GM12878 (cell line): Measurements from ENCODE around the gene TRIP12. TPM values are rescaled to one million over a fixed set of nuclear protein-coding genes. Genes with fewer than 3 reads are reported as not detected.

Source experiments
- CREM ChIP-seq: IDR thresholded peaks from 2 replicates; pipeline ENCODE4 v1.6.1; 2014; ENCODE audit warnings: antibody characterized with exemption, low read depth
- CUX1 ChIP-seq: IDR thresholded peaks from 2 replicates; pipeline ENCODE4 v1.6.1; 2012; ENCODE audit warnings: improper control_type of control experiment, low read depth, low read length; ENCODE audit not compliant: insufficient replicate concordance
- EP300 ChIP-seq, 2 experiments: fragments of 150-350 bp in 1 of 2; IDR thresholded peaks; 2 replicates each; pipeline ENCODE4 v1.6.1; 2011 to 2012; ENCODE audit warnings: low read depth in 2 of 2, low read length in 2 of 2, borderline replicate concordance in 1 of 2, improper control_type of control experiment in 1 of 2, inconsistent platforms in 1 of 2; ENCODE audit not compliant: control insufficient read depth in 1 of 2
- RCOR1 ChIP-seq: conservative IDR thresholded peaks from 2 replicates; pipeline ENCODE4 v1.6.1; 2012; ENCODE audit warnings: low read depth, low read length, improper control_type of control experiment
- ZBTB40 ChIP-seq: fragments of 450-650 bp; IDR thresholded peaks from 2 replicates; pipeline ENCODE4 v1.6.1; 2016; ENCODE audit warnings: mild to moderate bottlenecking, moderate library complexity, borderline replicate concordance
- ZNF207 ChIP-seq: fragments of 450-650 bp; IDR thresholded peaks from 2 replicates; pipeline ENCODE4 v1.6.1; 2014; ENCODE audit warnings: antibody characterized with exemption, mild to moderate bottlenecking, borderline replicate concordance
- polyA plus RNA-seq, 11 experiments: library from polyadenylated mRNA; depleted of rRNA in 4 of 11; unstranded in 6 of 11; stranded (reverse) in 5 of 11; fragments of >200 nt; fragmentation: Nextera tagmentation in 4 of 11; fragmentation: Illumina TruSeq in 1 of 11; extraction: Ambion mirVana in 4 of 11; extraction: Trizol in 1 of 11; gene quantifications; 1 replicate in 1 of 11; 2 replicates in 10 of 11; pipeline versions ENCODE4 v1.2.1 to v1.2.3, GENCODE V29; 2011 to 2016; ENCODE audit warnings: inconsistent platforms in 2 of 11, missing spikeins in 2 of 11, low read depth in 1 of 11
- total RNA-seq, 4 experiments: library from RNA; depleted of rRNA in 3 of 4; stranded (reverse); fragments of >200 nt in 3 of 4; fragmentation: Illumina TruSeq in 1 of 4; extraction: Trizol in 1 of 4; gene quantifications; 2 replicates each; pipeline versions ENCODE4 v1.2.1 to v1.2.3, GENCODE V29; 2013 to 2021

Gene TRIP12
- total and polyA plus RNA-seq, 10 of the 15 experiments (the other 5 are each of a cell fraction or from before 2014, with no cell fraction given): 23.1 to 207 (median 97.0) TPM

DNA sequence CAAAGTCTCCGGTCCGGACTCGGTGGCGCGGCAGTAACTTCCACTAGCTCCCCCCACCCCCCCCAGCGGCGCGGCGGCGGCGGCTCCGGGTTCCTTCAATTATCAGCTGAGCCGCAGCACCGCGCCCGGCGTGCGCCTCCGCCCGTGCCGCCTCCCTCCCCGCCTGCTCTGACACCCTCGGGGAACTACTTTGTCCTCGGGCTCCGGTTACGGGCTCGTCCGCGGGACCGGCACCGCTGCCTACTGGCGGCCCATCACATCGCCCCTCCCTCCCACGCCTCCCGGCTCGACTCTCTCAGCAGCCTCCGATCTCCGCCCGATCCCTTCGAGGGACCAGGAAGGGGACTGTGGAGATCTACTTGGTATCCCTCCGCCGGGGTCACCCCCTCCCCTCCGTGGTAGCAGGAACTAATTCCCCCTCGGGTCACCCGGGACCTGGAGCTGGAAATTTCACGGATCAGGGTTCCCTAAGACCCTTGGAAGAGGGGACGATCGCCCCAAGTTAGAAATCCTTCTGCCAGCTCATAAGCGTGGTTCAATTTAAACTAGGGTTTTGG, at the start of gene TRIP12 (continued):
- peak in 1 of 2 experiments; percentile 26; a peak in 1 of 4 replicates for TF ChIP-seq EP300 (IDR thresholded peaks at IDR 0.05; ENCODE audit: borderline replicate concordance in 1 of 2, control insufficient read depth in 1 of 2, low read depth in 2 of 2, low read length in 2 of 2)
- TF ChIP-seq CREM: peak; percentile 70
- 0 out of 2 replicates have a peak, but pooled peaks have one; percentile 36 for TF ChIP-seq RCOR1
- peak; percentile 91 for TF ChIP-seq ZBTB40
- peak; percentile 17 for TF ChIP-seq CUX1
- peak; percentile 90; the same call in 1 of the 2 replicates for TF ChIP-seq ZNF207
- TF ChIP-seq, all 136 proteins: peak for 56
